ENCODE results near the gene WNT11. TPM values are rescaled to one million over a fixed set of nuclear protein-coding genes. Genes with fewer than 3 reads are reported as not detected.

The WNT11 gene
- total and polyA plus RNA-seq, 2 of the 13 experiments (the other 11 are each of a cell fraction or from before 2014, with no cell fraction given), result 0.34 to 0.66 TPM

- FAIRE-seq (no peak), DNase-seq (ENCODE audit: low spot score) (no peak), ATAC-seq (no peak)
- Histone ChIP-seq H3K9ac (ENCODE audit: insufficient read depth, low read depth, low read length) (no peak overlapping the region), H3K4me3 (replicated peaks in 1 of 3; ENCODE audit: insufficient read depth in 1 of 3, low read depth in 2 of 3, low read length in 3 of 3) (no peak overlapping the region), H4K20me1 (ENCODE audit: insufficient read depth, low read length) (no peaks in the 10 kb centered on the region), H3K79me2 (ENCODE audit: insufficient read depth, low read length) (no peaks in the 10 kb centered on the region), H3K27ac (ENCODE audit: extremely low read length, insufficient read depth, low read length) (no peak overlapping the region), H3K4me1 (ENCODE audit: insufficient read depth, low read length) (peaks cover 32% of the 10 kb centered on the region), H3K36me3 (replicated peaks in 1 of 2; ENCODE audit: control insufficient read depth in 1 of 2, insufficient read depth in 2 of 2, low read length in 2 of 2) (no peaks in the 10 kb centered on the region), H2AFZ (ENCODE audit: low read length) (no peak overlapping the region), H3K9me3 (ENCODE audit: low read length) (no peaks in the 10 kb centered on the region), H3K4me2 (ENCODE audit: low read depth, low read length) (no peak overlapping the region), H3K27me3 (ENCODE audit: control insufficient read depth in 1 of 2, insufficient read depth in 2 of 2, low read length in 2 of 2) (peaks cover 10 to 46% of the 10 kb centered on the region in 2 experiments; a peak in 4 of 5 replicates)
- ChIA-PET POLR2A (no interaction called here), CTCF (ENCODE audit: low intra/inter-chr PET ratio, low total read pairs) (no interaction called here)
- intact Hi-C loops (cut with micrococcal nuclease; ENCODE audit: unreplicated experiment), result no loop called here
- BruUV-seq (replicated peaks), result no TSS peak
- in situ Hi-C loops (cut with HindIII; ENCODE audit: extremely low pct_ligation_motif_present, low pct_unique_long_range_greater_than_20kb), result no loop called here
- TF ChIP-seq SNAPC5 (CRISPR knock-in tag; IDR thresholded peaks at IDR 0.05; ENCODE audit: borderline replicate concordance), result no peak
- no peak for TF ChIP-seq ZNF549 (CRISPR knock-in tag; IDR thresholded peaks at IDR 0.05)
- TF ChIP-seq KLF9 (CRISPR knock-in tag; IDR thresholded peaks at IDR 0.05; ENCODE audit: low read depth), result no peak
- no peak for TF ChIP-seq TP53 (CRISPR knock-in tag; conservative IDR thresholded peaks at IDR 0.05)
- no peak for TF ChIP-seq HES4 (CRISPR knock-in tag; IDR thresholded peaks at IDR 0.05; ENCODE audit: borderline replicate concordance)
- TF ChIP-seq HOXA7 (CRISPR knock-in tag; IDR thresholded peaks at IDR 0.05), result no peak
- no peak for TF ChIP-seq FLYWCH1 (CRISPR knock-in tag; IDR thresholded peaks at IDR 0.05)
- WGBS (ENCODE audit: low lambda C conversion rate), result 25% methylated on average over 2 of the region's 6 CpGs
Observed at GRCh38 chr11:76166314-76166713, 40.0 kb downstream of the WNT11 start.

- ATAC-seq, result no peak
- TF ChIP-seq TERF1 (CRISPR knock-in tag; IDR thresholded peaks at IDR 0.05), result no peak
- no peak for TF ChIP-seq ZNF142 (CRISPR knock-in tag; IDR thresholded peaks at IDR 0.05)
- no peak for TF ChIP-seq ARNT (IDR thresholded peaks at IDR 0.05)
- no peak for TF ChIP-seq PAX8 (CRISPR knock-in tag; IDR thresholded peaks at IDR 0.05; ENCODE audit: borderline replicate concordance)
Observed at GRCh38 chr11:76164861-76165751, 41.2 kb downstream of the WNT11 start.

More at GRCh38 chr11:76164861-76165751, 41.2 kb downstream of the WNT11 start:
- CTCF ChIA-PET (ENCODE audit: low intra/inter-chr PET ratio, low total read pairs), result no interaction called here
- no peak overlapping the region for H2AFZ ChIP-seq (ENCODE audit: low read length)
- FAIRE-seq (no peak), DNase-seq (ENCODE audit: low spot score) (no peak)
- no peak overlapping the region for H3K27ac ChIP-seq (ENCODE audit: extremely low read length, insufficient read depth, low read length)
- H3K9ac ChIP-seq (ENCODE audit: insufficient read depth, low read depth, low read length), result no peak overlapping the region
- WGBS (ENCODE audit: low lambda C conversion rate), result 66% methylated on average over 47 of the region's 50 CpGs
- no peak overlapping the region for H3K4me3 ChIP-seq (replicated peaks in 1 of 3; ENCODE audit: insufficient read depth in 1 of 3, low read depth in 2 of 3, low read length in 3 of 3)
- H3K9me3 ChIP-seq (ENCODE audit: low read length), result no peaks in the 10 kb centered on the region
- no peaks in the 10 kb centered on the region for H3K36me3 ChIP-seq (replicated peaks in 1 of 2; ENCODE audit: control insufficient read depth in 1 of 2, insufficient read depth in 2 of 2, low read length in 2 of 2)
- POLR2A ChIA-PET, result no interaction called here
- intact Hi-C loops (cut with micrococcal nuclease; ENCODE audit: unreplicated experiment) (no loop called here), in situ Hi-C loops (cut with HindIII; ENCODE audit: extremely low pct_ligation_motif_present, low pct_unique_long_range_greater_than_20kb) (no loop called here)
- peaks cover 18 to 56% of the 10 kb centered on the region in 2 experiments; a peak in 4 of 5 replicates for H3K27me3 ChIP-seq (ENCODE audit: control insufficient read depth in 1 of 2, insufficient read depth in 2 of 2, low read length in 2 of 2)
- no peaks in the 10 kb centered on the region for H4K20me1 ChIP-seq (ENCODE audit: insufficient read depth, low read length)
- no TSS peak for BruUV-seq (replicated peaks)
- no peaks in the 10 kb centered on the region for H3K79me2 ChIP-seq (ENCODE audit: insufficient read depth, low read length)
- no peak overlapping the region for H3K4me2 ChIP-seq (ENCODE audit: low read depth, low read length)
- peaks cover 42% of the 10 kb centered on the region for H3K4me1 ChIP-seq (ENCODE audit: insufficient read depth, low read length)
